Hindlimb muscle (tissue), 1 donor: ENCODE results near the gene PROSER3. TPM values are rescaled to one million over a fixed set of nuclear protein-coding genes. Genes with fewer than 3 reads are reported as not detected.
"Not testable (repeated sequence)": the region's sequence is repeated elsewhere in the genome, so short reads cannot be mapped to it uniquely, and the experiment has no call there.

Experiments
- DNase-seq: peaks from one replicate; pipeline ENCODE4 v3.0.0-alpha.2; 2013
- polyA plus RNA-seq: library from polyadenylated mRNA; unstranded; fragments of 120-200 nt; gene quantifications from one replicate; pipeline ENCODE4 v1.2.1, GENCODE V29; 2013; ENCODE audit not compliant: insufficient read length

The PROSER3 gene
- polyA plus RNA-seq, 1 donor, result 16.3 TPM

DNA sequence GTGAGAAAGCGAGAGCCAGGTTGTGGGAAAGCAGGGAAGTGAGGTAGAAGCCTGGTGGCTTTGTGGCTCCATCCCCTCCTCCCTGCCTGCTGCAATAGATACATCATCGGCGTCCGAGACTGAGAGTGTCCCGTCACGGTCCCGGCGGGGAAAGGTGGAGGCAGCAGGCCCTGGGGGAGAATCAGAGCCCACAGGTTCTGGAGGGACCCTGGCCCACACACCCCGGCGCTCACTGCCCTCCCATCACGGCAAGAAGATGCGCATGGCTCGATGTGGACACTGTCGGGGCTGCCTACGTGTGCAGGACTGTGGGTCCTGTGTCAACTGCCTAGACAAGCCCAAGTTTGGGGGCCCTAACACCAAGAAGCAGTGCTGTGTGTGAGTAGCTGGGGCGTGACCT, 35.1 kb upstream of the PROSER3 start:
- DNase-seq, result no peak

DNA sequence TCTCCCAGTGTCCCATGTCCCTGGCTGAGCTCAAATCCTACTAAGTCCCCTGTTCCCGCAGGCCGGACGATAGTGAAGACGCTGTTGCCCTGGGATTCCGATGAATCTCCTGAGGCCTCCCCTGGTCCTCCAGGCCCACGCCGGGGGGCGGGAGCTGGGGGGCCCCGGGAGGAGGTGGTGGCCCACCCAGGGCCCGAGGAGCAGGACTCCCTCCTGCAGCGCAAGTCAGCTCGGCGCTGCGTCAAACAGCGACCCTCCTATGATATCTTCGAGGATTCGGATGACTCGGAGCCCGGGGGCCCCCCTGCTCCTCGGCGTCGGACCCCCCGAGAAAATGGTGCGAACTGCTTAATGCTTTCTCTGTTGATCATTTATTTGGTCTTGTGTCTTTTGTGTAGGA, 34.3 kb upstream of the PROSER3 start:
- DNase-seq, result no peak

DNA sequence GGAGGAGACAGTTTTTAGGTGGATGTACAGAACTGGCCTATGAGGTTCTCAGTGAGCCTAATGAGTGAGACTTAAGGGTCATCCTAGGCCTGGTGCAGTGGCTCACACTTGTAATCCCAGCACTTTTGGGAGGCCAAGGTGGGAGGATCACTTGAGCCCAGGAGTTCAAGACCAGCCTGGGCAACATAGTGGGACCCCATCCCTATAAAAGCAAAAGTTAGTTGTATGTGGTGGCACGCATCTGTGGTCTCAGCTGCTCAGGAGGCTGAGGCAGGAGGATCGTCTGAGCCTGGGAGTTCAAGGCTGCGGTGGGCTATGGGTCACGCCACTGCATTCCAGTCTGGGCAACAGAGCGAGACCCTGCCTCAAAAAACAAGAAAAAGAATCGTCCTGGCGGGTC, 33.8 kb upstream of the PROSER3 start:
- not testable (repeated sequence) for DNase-seq

DNA sequence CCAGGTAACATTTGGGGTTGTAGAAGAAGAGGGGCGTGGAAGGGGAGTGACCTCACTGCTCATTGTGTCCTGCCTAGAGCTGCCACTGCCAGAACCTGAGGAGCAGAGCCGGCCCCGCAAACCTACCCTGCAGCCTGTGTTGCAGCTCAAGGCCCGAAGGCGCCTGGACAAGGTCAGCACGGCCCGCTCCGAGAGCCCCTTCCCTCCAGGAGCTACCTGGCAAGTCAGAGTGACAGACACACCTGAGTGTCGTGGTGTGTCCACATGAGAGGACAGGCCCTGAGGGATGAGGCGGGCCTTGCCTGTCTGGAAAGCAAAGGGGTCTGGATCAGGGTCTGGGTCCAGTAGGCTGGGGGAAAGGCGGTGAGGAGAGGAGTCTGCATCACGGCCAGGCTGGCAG, 33.4 kb upstream of the PROSER3 start:
- DNase-seq, result no peak

DNA sequence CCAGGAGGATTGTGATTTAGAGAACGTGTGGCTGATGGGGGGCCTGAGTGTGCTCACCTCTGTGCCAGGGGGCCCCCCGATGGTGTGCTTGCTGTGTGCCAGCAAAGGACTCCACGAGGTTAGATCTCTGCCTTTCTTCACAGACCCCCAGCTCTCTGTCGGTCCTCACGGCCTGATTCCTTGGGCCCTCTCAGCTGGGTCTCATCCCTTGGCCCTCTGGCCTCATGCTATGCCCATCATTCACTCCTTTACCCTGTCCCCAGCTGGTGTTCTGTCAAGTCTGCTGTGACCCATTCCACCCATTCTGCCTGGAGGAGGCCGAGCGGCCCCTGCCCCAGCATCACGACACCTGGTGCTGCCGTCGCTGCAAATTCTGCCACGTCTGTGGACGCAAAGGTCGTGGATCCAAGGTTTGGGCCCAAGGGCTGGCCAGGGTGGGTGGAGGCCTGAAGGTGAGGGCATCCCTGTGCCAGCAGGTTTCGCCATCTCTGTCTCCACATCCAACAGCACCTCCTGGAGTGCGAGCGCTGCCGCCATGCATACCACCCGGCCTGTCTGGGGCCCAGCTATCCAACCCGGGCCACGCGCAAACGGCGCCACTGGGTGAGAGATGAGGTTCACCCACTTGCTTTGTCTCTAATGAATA, 32.6 kb upstream of the PROSER3 start:
- DNase-seq, result no peak

DNA sequence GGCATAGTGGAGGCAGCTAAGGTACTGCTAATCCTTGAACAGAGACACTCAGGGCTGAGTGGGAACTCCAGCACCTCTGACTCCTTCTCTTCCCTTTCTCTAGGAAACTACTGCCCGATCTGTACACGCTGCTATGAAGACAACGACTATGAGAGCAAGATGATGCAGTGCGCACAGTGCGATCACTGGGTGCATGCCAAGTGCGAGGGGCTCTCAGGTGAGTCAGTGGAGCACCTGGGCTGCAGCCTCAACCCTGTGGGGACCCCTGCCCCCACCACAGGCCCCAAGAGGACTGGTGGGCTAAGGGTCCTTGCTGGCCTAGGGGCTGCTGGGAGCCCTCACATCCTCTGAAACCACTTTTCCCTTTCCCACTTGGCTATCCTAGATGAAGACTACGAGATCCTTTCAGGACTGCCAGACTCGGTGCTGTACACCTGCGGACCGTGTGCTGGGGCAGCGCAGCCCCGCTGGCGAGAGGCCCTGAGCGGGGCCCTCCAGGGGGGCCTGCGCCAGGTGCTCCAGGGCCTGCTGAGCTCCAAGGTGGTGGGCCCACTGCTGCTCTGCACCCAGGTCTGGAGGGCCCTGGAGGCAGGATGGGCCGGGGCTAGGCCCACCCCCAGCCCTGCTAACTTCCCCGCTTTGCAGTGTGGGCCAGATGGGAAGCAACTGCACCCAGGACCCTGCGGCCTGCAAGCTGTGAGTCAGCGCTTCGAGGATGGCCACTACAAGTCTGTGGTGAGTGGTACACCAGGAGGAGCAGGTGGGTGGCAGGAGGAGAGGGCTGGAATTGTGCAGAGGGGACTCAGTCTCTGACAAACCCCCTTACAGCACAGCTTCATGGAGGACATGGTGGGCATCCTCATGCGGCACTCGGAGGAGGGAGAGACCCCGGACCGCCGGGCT, 30.7 kb upstream of the PROSER3 start:
- no peak for DNase-seq

DNA sequence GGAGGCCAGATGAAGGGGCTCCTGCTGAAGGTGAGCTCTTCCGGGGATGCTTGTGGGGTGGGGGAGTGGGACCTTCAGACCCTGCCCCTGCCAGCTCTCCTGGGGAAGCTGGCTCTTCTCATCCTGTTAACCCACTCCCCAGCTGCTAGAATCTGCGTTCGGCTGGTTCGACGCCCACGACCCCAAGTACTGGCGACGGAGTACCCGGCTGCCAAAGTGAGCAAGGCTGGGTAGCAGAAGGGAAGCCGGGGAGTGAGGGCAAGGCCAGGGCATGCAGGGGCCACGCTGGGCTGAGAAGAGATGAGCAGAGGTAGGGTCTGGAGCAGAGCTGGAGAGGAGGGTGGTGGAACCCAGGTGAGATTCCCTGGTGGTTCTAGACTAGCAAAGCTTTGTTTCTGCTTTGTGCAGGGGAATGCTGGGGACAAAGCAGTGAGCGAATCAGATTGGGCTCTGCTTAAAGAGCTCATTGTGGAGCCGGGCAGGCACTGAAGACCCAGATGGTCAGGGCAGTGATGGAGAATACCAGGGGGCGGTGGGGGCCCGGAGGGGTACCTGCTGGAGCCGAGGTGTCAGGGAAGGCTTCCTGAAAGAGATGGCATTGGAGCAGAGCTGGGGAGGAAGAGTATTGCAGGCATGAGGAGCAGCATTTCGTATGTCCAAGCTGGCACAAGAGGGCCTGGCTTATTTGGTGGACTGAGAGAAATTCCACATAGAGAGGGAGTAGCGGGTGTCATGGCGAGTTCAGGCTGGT, 29.8 kb upstream of the PROSER3 start:
- no peak for DNase-seq

DNA sequence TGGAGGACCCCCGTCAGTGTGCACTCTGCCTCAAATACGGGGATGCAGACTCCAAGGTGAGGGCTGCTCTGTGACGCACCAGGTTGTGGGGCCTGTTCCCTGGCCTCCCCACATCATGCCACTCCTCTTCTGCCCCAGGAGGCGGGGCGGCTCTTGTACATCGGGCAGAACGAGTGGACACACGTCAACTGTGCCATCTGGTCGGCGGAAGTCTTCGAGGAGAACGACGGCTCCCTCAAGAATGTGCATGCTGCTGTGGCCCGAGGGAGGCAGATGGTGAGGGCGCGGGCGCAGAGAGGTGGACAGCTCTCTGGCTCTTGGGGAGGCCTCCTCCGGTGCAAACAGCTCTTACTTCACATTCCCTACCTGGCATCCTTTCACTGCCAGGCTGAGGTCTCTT, 29.0 kb upstream of the PROSER3 start:
- no peak for DNase-seq

DNA sequence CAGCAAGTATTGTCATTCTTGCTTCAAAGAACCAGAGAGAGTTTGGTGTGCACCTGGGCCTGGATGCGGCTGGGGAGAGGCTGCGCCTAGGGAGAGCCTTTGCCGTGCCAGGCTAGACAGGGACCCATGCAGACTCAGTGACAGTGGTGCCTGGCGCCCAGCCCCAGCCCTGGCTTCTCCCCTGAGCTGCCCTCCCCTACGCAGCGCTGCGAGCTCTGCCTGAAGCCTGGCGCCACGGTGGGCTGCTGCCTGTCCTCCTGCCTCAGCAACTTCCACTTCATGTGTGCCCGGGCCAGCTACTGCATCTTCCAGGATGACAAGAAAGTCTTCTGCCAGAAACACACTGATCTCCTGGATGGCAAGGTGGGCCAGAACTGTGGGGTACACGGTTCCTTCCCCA, 28.2 kb upstream of the PROSER3 start:
- no peak for DNase-seq

DNA sequence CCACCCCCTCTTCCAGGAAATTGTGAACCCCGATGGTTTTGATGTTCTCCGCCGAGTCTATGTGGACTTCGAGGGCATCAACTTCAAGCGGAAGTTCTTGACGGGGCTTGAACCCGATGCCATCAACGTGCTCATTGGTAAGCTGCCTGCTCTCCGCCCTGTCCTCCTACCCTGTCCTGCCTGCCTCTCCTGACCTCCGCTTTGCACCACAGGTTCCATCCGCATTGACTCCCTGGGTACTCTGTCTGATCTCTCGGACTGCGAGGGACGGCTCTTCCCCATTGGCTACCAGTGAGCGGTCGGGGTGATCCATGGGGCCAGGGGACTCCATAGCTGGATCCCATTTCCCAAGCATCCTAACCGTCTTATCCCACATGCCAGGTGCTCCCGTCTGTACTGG, 27.6 kb upstream of the PROSER3 start:
- no peak for DNase-seq

DNA sequence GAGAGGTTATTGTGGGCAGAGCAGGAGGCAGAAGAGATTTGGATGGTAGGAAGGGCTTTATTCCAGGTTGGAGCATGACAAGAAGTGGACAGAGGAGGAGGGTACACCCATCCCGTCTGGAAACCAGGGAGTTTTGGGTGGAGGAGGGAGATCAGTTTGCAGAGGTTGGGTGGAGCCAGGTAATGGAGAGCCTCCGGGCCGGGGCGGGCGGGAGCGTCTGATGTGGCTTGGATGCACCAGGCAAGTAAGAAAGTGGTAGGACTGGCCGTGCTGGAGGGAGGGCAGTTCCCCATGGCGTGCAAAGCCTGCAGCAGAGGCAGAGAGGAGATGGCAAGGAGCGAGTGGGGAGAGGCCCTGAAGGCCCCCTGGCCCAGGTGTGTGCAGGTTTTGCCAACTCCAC, 26.6 kb upstream of the PROSER3 start:
- no peak for DNase-seq

DNA sequence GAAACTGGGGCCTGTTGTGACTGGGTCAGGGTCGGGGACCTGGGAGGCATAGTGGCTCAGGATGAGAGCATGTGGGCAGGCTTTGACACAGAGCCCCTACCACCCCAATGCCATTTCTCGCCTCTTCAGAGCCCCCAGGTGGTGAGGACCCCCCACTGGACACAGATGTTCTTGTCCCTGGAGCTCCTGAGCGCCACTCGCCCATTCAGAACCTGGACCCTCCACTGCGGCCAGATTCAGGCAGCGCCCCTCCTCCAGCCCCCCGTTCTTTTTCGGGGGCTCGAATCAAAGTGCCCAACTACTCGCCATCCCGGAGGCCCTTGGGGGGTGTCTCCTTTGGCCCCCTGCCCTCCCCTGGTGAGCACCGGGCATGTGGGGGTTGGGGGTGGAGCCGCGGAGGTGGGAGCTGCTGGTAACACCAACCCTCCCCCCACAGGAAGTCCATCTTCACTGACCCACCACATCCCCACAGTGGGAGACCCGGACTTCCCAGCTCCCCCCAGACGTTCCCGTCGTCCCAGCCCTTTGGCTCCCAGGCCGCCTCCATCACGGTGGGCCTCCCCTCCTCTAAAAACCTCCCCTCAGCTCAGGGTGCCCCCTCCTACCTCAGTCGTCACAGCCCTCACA, 26.1 kb upstream of the PROSER3 start:
- DNase-seq, result no peak

DNA sequence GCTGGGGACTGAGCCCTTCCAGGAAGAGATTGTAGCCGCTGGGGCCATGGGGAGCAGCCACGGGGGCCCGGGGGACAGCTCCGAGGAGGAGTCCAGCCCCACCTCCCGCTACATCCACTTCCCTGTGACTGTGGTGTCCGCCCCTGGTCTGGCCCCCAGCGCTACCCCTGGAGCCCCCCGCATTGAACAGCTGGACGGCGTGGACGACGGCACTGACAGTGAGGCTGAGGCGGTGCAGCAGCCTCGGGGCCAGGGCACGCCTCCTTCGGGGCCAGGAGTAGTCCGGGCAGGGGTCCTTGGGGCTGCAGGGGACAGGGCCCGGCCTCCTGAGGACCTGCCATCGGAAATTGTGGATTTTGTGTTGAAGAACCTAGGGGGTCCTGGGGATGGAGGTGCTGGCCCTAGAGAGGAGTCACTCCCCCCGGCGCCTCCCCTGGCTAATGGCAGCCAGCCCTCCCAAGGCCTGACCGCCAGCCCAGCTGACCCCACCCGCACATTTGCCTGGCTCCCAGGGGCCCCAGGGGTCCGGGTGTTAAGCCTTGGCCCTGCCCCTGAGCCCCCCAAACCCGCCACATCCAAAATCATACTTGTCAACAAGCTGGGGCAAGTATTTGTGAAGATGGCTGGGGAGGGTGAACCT, 25.3 kb upstream of the PROSER3 start:
- DNase-seq, result no peak

DNA sequence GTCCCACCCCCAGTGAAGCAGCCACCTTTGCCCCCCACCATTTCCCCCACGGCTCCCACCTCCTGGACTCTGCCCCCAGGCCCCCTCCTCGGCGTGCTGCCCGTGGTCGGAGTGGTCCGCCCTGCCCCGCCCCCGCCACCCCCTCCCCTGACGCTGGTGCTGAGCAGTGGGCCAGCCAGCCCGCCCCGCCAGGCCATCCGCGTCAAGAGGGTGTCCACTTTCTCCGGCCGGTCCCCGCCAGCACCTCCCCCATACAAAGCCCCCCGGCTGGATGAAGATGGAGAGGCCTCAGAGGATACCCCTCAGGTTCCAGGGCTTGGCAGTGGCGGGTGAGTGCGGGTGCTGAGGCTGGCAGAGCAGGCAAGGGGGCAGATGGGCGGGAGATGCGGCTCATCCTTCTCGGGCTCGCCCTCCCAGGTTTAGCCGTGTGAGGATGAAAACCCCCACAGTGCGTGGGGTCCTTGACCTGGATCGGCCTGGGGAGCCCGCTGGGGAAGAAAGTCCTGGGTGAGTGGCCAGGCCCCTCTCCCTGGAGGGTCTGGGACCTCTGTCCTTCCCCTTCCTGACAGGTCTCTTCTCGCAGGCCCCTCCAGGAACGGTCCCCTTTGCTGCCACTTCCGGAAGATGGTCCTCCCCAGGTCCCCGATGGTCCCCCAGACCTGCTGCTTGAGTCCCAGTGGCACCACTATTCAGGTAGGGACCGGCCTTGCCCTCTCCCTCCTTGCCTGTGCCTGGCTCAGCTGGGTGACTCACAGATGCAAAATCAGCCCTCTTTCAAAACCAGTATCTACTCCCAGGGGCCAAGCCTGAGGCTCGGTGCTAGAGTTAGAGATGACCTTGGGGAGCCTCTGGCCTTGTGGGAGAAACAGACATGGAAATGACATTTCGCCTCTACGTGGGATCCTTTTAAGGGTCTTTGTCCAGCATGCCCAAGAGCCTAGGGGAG, 24.5 kb upstream of the PROSER3 start:
- DNase-seq, result no peak

DNA sequence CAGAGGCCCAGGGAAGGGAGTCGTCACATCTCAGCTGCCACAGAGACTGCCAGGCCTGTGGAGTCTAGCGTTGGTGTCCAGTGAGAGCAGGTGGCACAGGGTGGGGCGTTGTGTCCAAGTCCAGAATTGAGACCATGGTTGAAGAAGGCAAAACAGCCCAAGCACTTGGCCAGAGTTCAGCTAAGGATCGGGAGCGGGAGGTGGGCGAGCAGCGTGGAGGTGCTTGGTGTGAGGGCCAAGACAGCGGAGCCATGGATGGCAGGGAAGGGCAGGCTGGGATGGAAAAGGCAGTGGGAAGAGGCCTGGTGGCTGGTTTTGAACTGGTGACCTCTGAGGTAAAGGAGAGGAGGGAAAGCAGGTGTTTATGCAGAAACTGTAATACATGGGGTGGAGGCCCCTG, 23.7 kb upstream of the PROSER3 start:
- DNase-seq, result no peak

DNA sequence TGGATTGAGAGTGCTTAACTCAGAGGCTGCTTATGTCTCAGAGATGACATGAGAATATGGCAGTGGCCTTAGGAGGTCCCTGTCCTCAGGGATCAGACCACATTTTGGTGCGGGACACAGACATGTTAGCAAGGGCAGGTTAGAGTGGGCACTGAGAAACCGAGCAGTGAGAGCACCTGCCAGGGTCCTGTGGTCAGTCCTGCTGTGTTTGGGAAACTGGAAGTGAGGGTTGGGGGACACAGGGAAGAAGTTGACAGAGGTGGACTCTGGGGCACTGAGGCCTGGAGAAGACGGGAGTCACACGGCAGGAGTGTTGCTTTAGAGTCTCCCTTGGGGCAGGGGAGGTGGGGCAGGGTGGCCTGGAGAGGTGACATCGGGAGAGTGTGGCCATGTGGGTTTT, 23.1 kb upstream of the PROSER3 start:
- no peak for DNase-seq

DNA sequence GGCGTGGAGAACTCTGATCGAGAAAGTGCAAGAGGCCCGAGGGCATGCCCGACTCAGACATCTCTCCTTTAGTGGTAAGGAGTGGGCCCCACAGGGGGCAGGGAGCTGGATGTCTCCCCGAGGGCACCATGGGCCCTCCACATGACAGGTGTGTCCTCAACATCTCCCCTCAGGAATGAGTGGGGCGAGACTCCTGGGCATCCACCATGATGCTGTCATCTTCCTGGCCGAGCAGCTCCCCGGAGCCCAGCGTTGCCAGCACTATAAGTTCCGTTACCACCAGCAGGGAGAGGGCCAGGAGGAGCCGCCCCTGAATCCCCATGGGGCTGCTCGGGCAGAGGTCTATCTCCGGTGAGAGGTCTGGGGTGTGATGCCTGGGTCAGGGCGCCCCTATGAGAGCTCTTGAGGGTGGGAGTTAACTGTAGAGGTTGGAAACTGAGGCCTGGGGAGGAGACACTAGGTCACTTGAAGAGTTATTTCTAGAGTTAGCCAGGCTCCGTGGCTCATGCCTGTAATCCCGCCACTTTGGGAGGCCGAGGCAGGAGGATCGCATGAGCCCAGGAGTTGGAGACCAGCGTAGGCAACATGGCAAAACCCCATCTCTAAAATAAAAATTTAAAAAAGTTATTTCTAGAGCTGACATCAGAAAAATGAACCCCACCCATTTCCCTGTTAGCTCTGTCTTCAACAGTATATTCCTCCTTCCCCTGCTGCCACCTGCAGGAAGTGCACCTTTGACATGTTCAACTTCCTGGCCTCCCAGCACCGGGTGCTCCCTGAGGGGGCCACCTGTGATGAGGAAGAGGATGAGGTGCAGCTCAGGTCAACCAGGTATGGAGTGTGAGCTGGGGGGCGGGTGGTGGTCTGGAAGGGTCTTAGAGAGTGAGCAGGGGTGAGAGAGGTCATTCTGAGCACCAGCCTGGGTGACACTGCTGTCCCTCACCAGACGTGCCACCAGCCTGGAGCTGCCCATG, 20.8 kb upstream of the PROSER3 start:
- DNase-seq, result no peak

DNA sequence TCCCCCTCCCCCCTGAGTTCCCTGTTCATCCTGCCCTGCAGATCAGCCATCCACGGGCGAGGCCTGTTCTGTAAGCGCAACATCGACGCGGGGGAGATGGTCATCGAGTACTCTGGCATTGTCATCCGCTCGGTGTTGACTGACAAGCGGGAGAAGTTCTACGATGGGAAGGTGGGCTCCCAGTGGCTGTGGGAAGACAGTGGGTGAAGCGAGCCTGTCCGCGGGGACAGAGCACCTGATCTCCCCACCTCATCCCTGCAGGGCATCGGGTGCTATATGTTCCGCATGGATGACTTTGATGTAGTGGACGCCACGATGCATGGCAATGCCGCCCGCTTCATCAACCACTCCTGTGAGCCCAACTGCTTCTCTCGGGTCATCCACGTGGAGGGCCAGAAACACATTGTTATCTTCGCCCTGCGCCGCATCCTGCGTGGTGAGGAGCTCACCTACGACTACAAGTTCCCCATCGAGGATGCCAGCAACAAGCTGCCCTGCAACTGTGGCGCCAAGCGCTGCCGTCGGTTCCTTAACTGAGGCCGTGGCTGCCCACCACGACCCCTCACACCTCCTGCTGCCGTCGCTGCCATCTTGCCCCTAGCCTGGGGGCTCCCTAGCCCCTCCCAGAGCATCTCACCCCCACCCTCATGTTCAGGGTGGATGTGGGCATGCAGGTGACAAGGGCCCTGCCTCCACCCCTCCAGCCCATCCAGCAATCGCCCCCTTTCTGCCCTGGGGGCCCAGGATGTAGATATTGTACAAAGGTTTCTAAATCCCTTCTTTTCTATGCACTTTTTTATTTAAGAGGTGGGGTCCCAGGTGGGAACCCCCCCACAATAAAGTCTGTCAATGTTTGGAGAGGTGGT, 19.7 kb upstream of the PROSER3 start:
- no peak for DNase-seq

DNA sequence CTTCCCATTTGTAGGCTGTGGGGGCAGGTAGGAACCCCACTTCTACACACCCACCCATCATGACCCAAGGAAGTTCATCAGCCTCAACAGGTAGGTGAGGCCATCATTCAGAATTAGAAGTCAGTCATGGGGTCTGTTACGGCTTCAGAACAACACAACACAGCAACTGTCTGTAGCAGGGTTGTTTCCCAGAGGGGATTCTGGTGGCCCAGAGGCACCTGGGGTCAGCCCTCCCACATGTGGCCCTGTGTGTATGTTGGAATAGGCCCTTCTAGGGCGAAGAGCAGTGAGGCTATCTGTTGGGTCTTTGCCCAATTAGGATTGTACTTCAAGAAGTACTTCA, 19.1 kb upstream of the PROSER3 start:
- DNase-seq, result no peak
